Stimulated activated naive CD4-positive, alpha-beta T cell treated with Interleukin-2 at 50 U/mL for 16 hours (primary cell): ENCODE results near the gene BMPR1B.

ENCODE experiments used
- DNase-seq: peaks from one replicate; lab custom pipeline; 2025; lab: John Stamatoyannopoulos, UW

Gene BMPR1B

GRCh38 chr4:95188701-95189370 is 431.1 kb downstream of the BMPR1B start:
- no peak for DNase-seq

- no peak for DNase-seq
Observed at GRCh38 chr4:95190751-95191436, 433.1 kb downstream of the BMPR1B start.

GRCh38 chr4:95191537-95191936 is 433.8 kb downstream of the BMPR1B start:
- no peak for DNase-seq

GRCh38 chr4:95193391-95194224 is 435.9 kb downstream of the BMPR1B start:
- DNase-seq: no peak

- DNase-seq: no peak
Observed at GRCh38 chr4:95197353-95197752, 439.6 kb downstream of the BMPR1B start.

GRCh38 chr4:95198961-95199360 is 441.2 kb downstream of the BMPR1B start:
- DNase-seq: no peak

- no peak for DNase-seq
Observed at GRCh38 chr4:95204267-95204844, 446.6 kb downstream of the BMPR1B start.

- no peak for DNase-seq
Observed at GRCh38 chr4:95204873-95205272, 447.1 kb downstream of the BMPR1B start.
